Measurements from ENCODE around the gene MYDGF. TPM values are rescaled to one million over a fixed set of nuclear protein-coding genes. Genes with fewer than 3 reads are reported as not detected.
"Not testable (repeated sequence)": the region's sequence is repeated elsewhere in the genome, so short reads cannot be mapped to it uniquely, and the experiment has no call there.

Gene MYDGF
- total RNA-seq: 148 and 176 TPM in 2 replicates

DNA sequence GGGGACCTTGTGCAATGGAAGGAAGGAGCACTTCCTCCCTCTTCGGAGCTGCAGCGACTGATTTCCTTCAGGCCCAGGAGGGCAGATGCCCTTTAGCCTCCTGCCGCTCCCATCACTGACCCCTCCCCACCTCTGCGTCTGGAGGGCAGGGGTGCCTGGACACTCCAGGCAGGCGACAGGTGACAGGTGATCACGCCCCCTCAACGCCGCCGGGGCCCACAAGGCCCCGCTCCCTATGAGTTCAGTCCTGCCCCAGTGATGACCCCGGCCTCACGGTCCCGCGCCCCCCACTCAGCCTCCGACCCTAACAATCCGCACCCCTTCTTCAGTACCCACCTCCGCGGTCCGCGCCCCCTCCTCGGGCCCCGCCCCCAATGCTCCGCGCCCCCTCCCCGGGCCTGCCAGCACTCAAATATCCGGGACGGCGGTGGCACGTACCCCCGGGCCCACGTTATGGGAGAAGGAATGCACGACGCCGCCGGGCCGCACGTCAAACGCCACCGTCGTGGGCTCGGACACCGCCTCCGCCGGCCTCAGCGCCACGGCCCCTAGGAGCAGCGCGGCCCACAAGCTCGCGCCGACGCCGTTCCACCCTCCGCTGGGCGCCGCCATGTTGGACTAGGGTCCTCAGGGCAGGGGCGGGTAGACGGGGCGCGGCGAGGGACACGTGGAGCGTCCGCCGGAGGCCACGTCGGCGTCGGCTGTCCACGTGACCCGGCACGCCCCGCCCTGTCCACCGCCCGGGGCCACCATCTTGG is at the start of gene MYDGF:
MYDGF (minus strand) TSS at position 620 of the 758 bp plus-strand sequence; CDS start at position 612, 8 bp downstream.
- peak; percentile 80 to 94 for DNase-seq (ENCODE audit: low read depth in 2 of 2)

GRCh38 chr19:4719499-4719866 is 49.3 kb upstream of the MYDGF start:
- no peak for DNase-seq (ENCODE audit: low read depth in 2 of 2)

DNA sequence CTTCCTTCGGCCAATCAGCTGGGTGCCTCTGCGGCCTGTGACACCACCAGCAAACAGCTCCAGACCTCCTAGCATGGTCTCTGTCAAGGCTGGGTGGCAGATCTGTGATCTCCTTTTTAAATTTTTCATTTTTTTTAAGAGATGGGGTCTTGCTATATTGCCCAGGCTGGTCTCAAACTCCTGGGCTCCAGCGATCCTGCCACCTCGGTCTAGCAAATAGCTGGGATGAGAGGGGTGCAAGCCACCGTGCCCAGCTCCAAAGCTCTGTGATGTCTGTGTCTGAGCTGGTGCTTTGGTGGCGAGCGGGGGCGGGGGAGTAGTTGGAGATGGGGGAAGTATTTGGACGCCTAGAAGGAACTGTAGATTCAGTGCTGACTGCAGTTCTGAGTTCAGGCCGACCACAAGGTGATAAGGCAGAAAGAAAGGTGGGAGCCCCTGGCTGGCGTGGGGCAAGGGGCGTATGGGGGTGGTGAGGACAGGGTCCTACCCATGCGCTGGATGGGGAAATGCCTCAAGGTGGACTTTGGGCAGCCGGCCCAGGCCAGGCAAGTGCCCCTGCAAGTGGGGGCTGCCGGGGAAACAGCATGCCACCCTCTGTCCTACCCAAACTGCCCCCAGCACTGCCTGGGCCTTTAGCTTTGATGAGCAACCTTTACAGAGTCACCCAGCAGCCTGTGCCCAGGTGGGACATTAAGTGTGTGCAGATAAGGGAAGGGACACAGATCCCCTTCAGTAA is 48.0 kb upstream of the MYDGF start:
- DNase-seq (ENCODE audit: low read depth in 2 of 2): no peak

- DNase-seq (ENCODE audit: low read depth in 2 of 2): peak in 1 of 2 donors; percentile 33
These were observed 47.2 kb upstream of the MYDGF start for GRCh38 chr19:4717191-4717965.

DNA sequence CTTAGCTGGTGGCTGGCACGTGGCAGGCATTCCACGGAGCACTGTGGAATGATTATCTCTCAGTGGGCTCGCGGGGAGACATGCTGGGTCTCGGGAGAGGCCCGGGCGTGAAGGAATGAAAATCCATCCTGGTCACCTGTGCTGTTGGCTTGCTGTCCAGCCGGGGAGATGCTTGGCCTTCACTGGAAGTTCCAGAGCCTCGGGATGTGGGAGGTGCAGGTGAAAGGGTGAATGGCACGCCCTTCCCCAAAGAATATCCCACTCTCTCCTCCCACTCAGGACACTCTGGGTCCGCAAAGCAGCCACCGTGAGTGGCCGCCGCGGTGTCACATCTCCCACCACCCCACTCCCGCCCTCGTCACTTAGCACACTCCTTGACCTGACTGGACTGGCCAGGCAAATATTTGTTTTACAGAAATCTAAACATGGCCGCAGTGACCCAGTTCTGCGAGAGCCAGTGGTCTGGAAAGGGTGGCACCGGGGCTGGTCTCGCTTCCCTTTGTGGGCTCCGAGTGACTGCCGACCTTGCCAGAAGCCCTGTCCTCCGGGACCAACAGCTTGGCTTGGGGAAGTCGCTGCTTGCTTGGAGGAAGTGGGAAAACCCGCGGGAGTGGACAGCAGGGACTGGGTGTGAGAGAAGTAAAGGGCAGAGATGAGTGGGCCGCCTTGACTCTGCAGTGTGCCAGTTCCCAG is 45.5 kb upstream of the MYDGF start:
- DNase-seq (ENCODE audit: low read depth in 2 of 2): no peak

- DNase-seq (ENCODE audit: low read depth in 2 of 2): not testable (repeated sequence)
These were observed 45.0 kb upstream of the MYDGF start for GRCh38 chr19:4715178-4715528.

DNA sequence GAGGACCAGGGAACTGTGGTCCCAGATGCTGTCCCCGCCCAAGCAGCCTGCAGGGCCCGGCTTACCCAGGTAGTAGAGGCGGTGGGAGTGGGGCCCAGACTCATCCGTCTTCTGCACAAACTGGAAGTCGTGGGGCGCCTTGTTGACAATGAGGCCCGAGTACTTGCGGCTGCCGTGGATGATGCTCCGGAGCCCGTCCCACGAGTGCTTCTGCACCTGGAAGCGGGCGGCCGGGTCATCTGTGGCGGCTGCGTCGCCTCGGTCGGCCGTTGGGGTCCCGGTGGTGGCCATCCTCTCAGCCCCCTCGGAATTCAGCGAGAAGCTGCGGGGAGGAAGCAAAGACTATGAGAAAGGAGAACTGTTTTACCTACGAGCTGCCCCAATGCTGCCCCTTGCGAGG is 43.9 kb upstream of the MYDGF start:
- no peak for DNase-seq (ENCODE audit: low read depth in 2 of 2)

DNA sequence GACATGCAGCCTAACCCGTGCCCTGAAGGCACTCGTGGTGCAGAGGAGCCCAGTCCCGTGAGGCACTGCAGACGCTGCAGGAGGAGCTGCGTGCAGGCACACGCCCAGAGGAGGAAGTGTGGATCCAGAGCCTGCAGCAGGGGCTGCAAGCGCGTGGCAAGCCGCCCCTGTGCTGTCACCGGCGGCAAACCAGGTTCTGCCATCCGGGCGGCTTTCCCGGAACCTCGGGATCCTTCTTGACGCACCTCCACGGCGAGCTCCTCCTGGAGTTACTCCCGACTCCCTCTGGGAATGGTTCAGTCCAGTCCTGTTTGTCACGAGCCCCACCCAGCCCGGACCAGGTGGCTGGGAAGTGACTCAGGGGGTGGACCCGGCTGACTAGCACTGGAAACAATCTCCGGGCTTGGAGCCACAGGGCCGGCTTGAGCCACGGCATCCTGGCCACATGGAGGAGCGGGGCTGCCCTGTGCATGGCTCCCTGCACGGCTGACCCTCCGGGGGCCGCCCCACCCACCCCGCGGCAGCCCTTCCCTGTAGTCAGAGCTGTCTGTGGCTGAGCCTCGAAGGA is 43.3 kb upstream of the MYDGF start:
- DNase-seq (ENCODE audit: low read depth in 2 of 2): peak; percentile 93 to 98

GRCh38 chr19:4712771-4713170 is 42.6 kb upstream of the MYDGF start:
- no peak for DNase-seq (ENCODE audit: low read depth in 2 of 2)

DNA sequence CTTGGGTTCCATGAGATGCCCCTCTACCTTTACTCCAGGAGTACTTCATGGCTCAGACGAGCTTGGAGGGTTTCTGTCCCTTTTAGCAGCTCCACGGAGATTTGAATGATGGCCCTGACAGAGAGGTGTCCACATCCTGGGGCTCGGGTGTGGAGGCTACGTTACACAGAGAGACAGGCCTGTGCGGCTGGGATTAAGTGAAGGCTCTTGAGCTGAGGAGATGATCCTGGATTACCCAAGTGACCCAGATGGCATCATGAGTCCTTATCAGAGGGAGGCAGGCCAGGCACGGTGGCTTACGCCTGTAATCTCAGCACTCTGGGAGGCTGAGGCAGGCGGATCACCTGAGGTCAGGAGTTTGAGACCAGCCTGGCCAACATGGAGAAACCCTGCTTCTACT is 41.1 kb upstream of the MYDGF start:
- DNase-seq (ENCODE audit: low read depth in 2 of 2): no peak

GRCh38 chr19:4710281-4710600 is 40.1 kb upstream of the MYDGF start:
- no peak for DNase-seq (ENCODE audit: low read depth in 2 of 2)

- DNase-seq (ENCODE audit: low read depth in 2 of 2): no peak
These were observed 39.5 kb upstream of the MYDGF start for GRCh38 chr19:4709440-4710280.

DNA sequence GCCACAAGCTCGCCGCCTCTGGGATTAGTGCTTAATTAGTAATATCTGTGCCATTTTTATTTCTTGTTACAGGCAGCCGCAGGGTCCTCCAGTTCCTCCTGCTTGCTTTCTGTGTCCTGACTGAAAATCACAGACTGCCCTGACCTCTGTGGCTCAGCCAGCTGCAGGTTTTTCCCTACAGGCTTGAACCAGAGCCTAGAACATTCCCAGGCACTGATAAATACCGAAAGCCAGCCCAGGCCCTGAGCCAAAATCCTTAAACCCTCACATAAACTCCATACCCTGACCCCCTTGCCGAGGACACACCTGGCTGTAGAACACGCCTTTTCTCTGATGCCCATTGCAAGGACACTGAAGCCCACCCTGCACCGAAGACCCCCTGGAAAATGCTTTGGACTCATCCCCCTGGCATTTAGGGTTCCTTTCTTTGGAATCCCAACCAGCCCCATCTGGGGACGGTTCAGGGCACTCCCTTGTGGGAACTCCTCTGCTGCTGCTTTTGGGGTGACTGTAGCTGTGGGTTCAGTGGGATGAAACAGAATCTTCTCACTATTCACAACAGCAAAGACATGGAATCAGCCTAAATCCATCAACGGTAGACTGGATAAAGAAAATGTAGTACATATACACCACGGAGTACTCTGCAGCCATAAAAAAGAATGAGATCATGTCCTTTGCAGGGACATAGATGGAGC is 38.0 kb upstream of the MYDGF start:
- DNase-seq (ENCODE audit: low read depth in 2 of 2): no peak

DNA sequence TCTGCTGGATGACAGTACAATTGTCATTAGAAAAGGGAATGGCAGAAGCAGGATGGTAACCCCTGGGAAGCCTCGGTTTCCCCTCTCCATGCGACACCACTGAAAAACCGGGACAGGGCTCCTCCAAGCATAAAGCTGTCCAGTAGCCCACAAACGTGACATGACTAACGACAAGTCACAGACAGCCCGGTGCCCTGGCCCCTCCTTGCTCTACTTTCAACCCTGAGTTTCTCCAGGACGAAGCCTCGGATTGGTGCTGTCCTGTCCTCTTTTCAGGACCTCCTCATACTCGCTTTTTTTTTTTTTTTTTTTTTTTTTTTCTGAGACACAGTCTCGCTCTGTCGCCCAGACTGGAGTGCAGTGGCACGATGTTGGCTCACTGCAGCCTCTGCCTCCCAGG is 37.2 kb upstream of the MYDGF start:
- no peak for DNase-seq (ENCODE audit: low read depth in 2 of 2)

- no peak for DNase-seq (ENCODE audit: low read depth in 2 of 2)
These were observed 35.4 kb upstream of the MYDGF start for GRCh38 chr19:4705413-4706131.

- no peak for DNase-seq (ENCODE audit: low read depth in 2 of 2)
These were observed 34.2 kb upstream of the MYDGF start for GRCh38 chr19:4704317-4704673.

DNA sequence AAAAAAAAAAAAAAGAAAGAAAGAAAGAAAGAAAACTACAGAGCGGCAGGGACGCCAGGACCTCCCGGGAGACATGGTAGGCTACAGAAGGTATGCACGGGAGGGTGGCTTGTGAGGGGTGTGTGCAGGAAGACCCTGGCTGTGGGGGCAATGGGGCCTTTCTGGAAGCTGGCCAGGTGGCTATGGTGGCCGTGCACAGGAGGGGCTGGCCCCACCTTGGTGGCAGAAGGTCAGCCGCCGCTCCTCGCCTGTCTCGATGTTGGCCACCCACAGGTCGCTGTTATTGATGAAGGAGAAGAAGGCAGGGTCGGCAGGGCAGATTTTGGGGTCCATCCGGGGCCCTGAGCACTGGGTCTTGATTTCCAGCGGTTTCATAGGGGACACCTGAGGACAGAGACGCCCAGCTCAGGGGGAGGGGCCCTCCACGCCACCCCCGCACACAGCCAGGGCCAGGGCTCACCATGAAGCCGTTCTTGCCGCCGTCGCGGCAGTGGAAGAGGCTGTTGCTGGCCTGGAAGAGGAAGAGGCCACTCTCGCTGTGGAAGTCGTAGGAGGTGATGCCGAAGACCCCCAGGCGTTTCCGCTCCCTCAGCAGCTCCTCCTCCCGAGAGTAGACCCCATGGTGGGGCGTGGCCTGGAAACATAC is 33.7 kb upstream of the MYDGF start:
- DNase-seq (ENCODE audit: low read depth in 2 of 2): no peak

DNA sequence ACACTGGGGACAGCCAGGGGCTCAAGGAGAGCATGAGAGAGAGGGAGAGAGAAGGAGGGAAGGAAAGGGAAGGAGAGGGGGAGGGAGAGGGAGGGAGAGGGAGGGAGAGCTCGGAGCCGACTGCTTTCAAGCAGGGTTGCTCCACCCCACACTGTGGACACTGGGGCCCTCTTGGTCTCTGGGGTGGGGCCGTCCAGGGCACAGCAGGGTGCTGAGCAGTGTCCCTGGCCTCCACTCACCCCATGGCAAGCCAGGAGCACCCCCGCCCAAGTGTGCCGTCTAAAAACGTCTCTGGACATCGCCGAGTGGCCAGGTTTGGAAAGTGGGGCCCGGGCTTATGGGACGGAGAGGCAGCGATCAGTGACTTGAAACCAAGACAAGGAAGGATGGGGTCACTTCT is 32.6 kb upstream of the MYDGF start:
- DNase-seq (ENCODE audit: low read depth in 2 of 2): no peak

DNA sequence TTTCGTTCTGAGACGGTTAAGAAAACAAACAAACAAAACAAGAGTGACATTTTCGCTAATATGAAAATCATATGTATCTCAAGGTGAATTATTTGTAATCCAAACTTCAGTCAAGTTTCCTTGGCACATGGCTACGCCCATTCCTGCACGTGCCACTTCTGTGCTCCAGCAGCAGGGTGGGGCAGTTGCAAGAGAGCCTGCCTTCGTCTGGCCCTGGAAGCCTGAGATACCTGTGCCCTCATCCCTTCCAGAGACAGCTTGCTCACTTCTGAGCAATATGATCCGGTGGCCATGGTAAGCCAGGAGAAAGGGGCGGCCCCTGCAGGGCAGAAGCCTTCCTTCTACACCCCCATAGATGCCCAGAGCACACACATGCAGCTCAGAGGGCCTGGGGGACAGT is 31.4 kb upstream of the MYDGF start:
- no peak for DNase-seq (ENCODE audit: low read depth in 2 of 2)
